ENCODE data around the gene CTAGE15.

CTAGE15 gene

Small RNA genes lying within 50 kb of the gene (small RNA-seq; reads per million reads assigned to genes)
- gene AC073264.2: 0 reads per million in 2 experiments
- 0 reads per million in 2 experiments for gene RNU6-162P
